GM12878 (cell line): ENCODE data around the gene SCIN. TPM values are rescaled to one million over a fixed set of nuclear protein-coding genes. Genes with fewer than 3 reads are reported as not detected.

Experiments used
- ATAC-seq: fragments of 200-7000 bp; cut with Tn5 transposase; 3 replicates; pipeline ENCODE4 v1.9.1; 2020; ENCODE audit warnings: mild to moderate bottlenecking, moderate library complexity
- BruUV-seq: library from RNA; stranded (reverse); fragments of 400-500 nt; replicated peaks from 2 replicates; lab custom pipeline; 2021; lab: Mats Ljungman, UMichigan
- CTCF ChIA-PET: fragments of 300-600 bp; sonication (Branson Sonifier 250); formaldehyde crosslinking; extraction: SDS; loops from one replicate; lab custom pipeline; 2021; ENCODE audit warnings: inconsistent platforms; lab: Yijun Ruan, JAX
- POLR2A ChIA-PET: fragments of 350-600 bp; formaldehyde crosslinking; extraction: SDS; loops from one replicate; lab custom pipeline; 2021; ENCODE audit warnings: inconsistent platforms; lab: Charles Lee
- RAD21 ChIA-PET: fragments of 300-600 bp; sonication (Branson Sonifier 250); formaldehyde crosslinking; loops from one replicate; lab custom pipeline; 2023; ENCODE audit warnings: antibody characterized with exemption; ENCODE audit not compliant: unreplicated experiment; lab: Charles Lee
- SMC1A ChIA-PET: fragments of 300-600 bp; sonication (Branson Sonifier 250); formaldehyde crosslinking; loops from one replicate; lab custom pipeline; 2023; ENCODE audit not compliant: unreplicated experiment, uncharacterized antibody; lab: Charles Lee
- DNase-seq: peaks from one replicate; pipeline ENCODE4 v3.0.0-alpha.2; 2011; ENCODE audit warnings: low read depth, low spot score
- FAIRE-seq: peaks from 3 replicates; lab custom pipeline; 2011; peaks lifted over from hg19 to GRCh38; lab: Jason Lieb, UNC
- H2AFZ ChIP-seq: 2 replicates; pipeline ENCODE4 v1.6.0; 2011; ENCODE audit warnings: low read depth, low read length, control low read depth; ENCODE audit not compliant: control insufficient read depth
- H3K27ac ChIP-seq: 2 replicates; pipeline ENCODE4 v1.5.1; 2011; ENCODE audit warnings: control low read depth; ENCODE audit not compliant: control insufficient read depth, insufficient read depth
- H3K27me3 ChIP-seq, 2 experiments: replicated peaks in 1 of 2; 2 replicates each; pipeline versions ENCODE4 v1.6.0 to v1.6.1; 2011; ENCODE audit warnings: low read length in 1 of 2; ENCODE audit not compliant: control insufficient read depth in 2 of 2, insufficient read depth in 2 of 2
- H3K36me3 ChIP-seq, 2 experiments: 2 replicates each; pipeline ENCODE4 v1.5.1; 2011; ENCODE audit warnings: low read length in 1 of 2; ENCODE audit not compliant: control insufficient read depth in 2 of 2, insufficient read depth in 2 of 2
- H3K4me1 ChIP-seq: 2 replicates; pipeline ENCODE4 v1.6.1; 2011; ENCODE audit warnings: mild to moderate bottlenecking, low read length, moderate library complexity, mixed read lengths; ENCODE audit not compliant: control insufficient read depth, insufficient read depth
- H3K4me2 ChIP-seq: 2 replicates; pipeline ENCODE4 v1.6.0; 2011; ENCODE audit warnings: control low read depth; ENCODE audit not compliant: control insufficient read depth, insufficient read depth
- H3K4me3 ChIP-seq: fragments of 200-600 bp; sonication (generic); 2 replicates; pipeline ENCODE4 v1.5.1; 2016
- H3K79me2 ChIP-seq: 2 replicates; pipeline ENCODE4 v1.6.0; 2011; ENCODE audit warnings: low read length; ENCODE audit not compliant: control insufficient read depth, insufficient read depth
- H3K9ac ChIP-seq: 2 replicates; pipeline ENCODE4 v1.8.0; 2011; ENCODE audit warnings: low read length, control low read depth, mixed read lengths; ENCODE audit not compliant: control insufficient read depth, insufficient read depth
- H3K9me3 ChIP-seq: replicated peaks from 3 replicates; pipeline ENCODE4 v1.5.1; 2011; ENCODE audit warnings: mild to moderate bottlenecking, low read length; ENCODE audit not compliant: control insufficient read depth, insufficient read depth
- H4K20me1 ChIP-seq: 2 replicates; pipeline ENCODE4 v1.6.0; 2011; ENCODE audit not compliant: control insufficient read depth, insufficient read depth
- HDGF ChIP-seq: fragments of 450-650 bp; IDR thresholded peaks from 2 replicates; pipeline ENCODE4 v1.6.1; 2016; ENCODE audit warnings: antibody characterized with exemption
- KAT2A ChIP-seq: conservative IDR thresholded peaks from 2 replicates; pipeline ENCODE4 v1.6.1; 2011; ENCODE audit warnings: low read depth, low read length; ENCODE audit not compliant: control insufficient read depth
- SREBF2 ChIP-seq: IDR thresholded peaks from 2 replicates; pipeline ENCODE4 v1.6.1; 2012; ENCODE audit warnings: mild to moderate bottlenecking, low read length
- WGBS: methylation state at CpG from one replicate; pipeline ENCODE4 v1.1.6; 2016; ENCODE audit warnings: low lambda C conversion rate; ENCODE audit not compliant: insufficient replicate concordance, insufficient coverage; ENCODE audit errors: missing lambda C conversion rate; 5-methylcytosine and 5-hydroxymethylcytosine counted together
- in situ Hi-C: fragments of 300-500 bp; cut with MboI; formaldehyde crosslinking; loops from 9 replicates; pipeline ENCODE4 v1.14.3; 2018; ENCODE audit warnings: mixed read lengths
- intact Hi-C: fragments of 100-400 bp; cut with micrococcal nuclease; formaldehyde crosslinking; loops from one replicate; pipeline ENCODE4 v1.14.2; 2022; ENCODE audit not compliant: unreplicated experiment
- polyA plus RNA-seq, 11 experiments: library from polyadenylated mRNA; depleted of rRNA in 4 of 11; unstranded in 6 of 11; stranded (reverse) in 5 of 11; fragments of >200 nt; fragmentation: Nextera tagmentation in 4 of 11; fragmentation: Illumina TruSeq in 1 of 11; extraction: Ambion mirVana in 4 of 11; extraction: Trizol in 1 of 11; gene quantifications; 1 replicate in 1 of 11; 2 replicates in 10 of 11; pipeline versions ENCODE4 v1.2.1 to v1.2.3, GENCODE V29; 2011 to 2016; ENCODE audit warnings: inconsistent platforms in 2 of 11, missing spikeins in 2 of 11, low read depth in 1 of 11
- total RNA-seq, 4 experiments: library from RNA; depleted of rRNA in 3 of 4; stranded (reverse); fragments of >200 nt in 3 of 4; fragmentation: Illumina TruSeq in 1 of 4; extraction: Trizol in 1 of 4; gene quantifications; 2 replicates each; pipeline versions ENCODE4 v1.2.1 to v1.2.3, GENCODE V29; 2013 to 2021
- TF ChIP-seq, protein P1 (sequence below): fragments of 450-650 bp; conservative IDR thresholded peaks from 2 replicates; pipeline ENCODE4 v1.6.1; 2017; ENCODE audit warnings: mild to moderate bottlenecking, moderate library complexity
- TF ChIP-seq, protein P2 (sequence below): fragments of 150-350 bp; IDR thresholded peaks from 2 replicates; pipeline ENCODE4 v1.6.1; 2016; ENCODE audit warnings: low read depth, low read length

The SCIN gene
- total and polyA plus RNA-seq, 10 of the 15 experiments (the other 5 are each of a cell fraction or from before 2014, with no cell fraction given), result 0.23 to 2.1 (median 1.0) TPM

DNA sequence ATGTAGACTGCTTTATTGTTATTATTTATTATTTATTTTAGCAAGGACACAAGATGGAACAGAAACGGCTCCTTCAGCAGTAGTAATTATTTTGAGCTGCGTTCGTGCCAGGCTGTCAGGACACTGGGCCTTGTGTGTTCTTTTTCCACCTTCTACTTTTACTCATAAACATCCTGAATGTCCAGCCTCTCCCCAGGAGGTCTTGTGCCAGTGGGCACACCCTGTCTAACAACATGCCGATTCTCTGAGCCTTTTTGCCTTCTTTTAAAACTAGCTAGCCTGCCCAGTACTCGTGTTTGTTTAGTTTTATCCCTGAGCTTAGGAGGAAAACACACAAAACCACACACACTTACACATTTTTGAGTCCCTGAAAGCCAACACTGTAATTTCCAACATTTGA lies 1.2 kb downstream of the SCIN start:
- peaks cover 16% of the 10 kb centered on the region for H3K4me1 ChIP-seq
- ChIA-PET CTCF (no interaction called here), SMC1A (no interaction called here), RAD21 (no interaction called here), POLR2A (no interaction called here)
- peaks cover 3 to 12% of the 10 kb centered on the region in 2 experiments; a peak in 3 of 4 replicates for H3K27me3 ChIP-seq
- no peaks in the 10 kb centered on the region for H4K20me1 ChIP-seq
- H3K9ac ChIP-seq, result no peak overlapping the region
- no peak for FAIRE-seq
- BruUV-seq, result no TSS peak
- H3K79me2 ChIP-seq, result no peaks in the 10 kb centered on the region
- H3K4me3 ChIP-seq, result no peak overlapping the region
- TF ChIP-seq SREBF2, result no peak
- TF ChIP-seq, protein P1, sequence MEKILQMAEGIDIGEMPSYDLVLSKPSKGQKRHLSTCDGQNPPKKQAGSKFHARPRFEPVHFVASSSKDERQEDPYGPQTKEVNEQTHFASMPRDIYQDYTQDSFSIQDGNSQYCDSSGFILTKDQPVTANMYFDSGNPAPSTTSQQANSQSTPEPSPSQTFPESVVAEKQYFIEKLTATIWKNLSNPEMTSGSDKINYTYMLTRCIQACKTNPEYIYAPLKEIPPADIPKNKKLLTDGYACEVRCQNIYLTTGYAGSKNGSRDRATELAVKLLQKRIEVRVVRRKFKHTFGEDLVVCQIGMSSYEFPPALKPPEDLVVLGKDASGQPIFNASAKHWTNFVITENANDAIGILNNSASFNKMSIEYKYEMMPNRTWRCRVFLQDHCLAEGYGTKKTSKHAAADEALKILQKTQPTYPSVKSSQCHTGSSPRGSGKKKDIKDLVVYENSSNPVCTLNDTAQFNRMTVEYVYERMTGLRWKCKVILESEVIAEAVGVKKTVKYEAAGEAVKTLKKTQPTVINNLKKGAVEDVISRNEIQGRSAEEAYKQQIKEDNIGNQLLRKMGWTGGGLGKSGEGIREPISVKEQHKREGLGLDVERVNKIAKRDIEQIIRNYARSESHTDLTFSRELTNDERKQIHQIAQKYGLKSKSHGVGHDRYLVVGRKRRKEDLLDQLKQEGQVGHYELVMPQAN, result no peak
- TF ChIP-seq, protein P2, sequence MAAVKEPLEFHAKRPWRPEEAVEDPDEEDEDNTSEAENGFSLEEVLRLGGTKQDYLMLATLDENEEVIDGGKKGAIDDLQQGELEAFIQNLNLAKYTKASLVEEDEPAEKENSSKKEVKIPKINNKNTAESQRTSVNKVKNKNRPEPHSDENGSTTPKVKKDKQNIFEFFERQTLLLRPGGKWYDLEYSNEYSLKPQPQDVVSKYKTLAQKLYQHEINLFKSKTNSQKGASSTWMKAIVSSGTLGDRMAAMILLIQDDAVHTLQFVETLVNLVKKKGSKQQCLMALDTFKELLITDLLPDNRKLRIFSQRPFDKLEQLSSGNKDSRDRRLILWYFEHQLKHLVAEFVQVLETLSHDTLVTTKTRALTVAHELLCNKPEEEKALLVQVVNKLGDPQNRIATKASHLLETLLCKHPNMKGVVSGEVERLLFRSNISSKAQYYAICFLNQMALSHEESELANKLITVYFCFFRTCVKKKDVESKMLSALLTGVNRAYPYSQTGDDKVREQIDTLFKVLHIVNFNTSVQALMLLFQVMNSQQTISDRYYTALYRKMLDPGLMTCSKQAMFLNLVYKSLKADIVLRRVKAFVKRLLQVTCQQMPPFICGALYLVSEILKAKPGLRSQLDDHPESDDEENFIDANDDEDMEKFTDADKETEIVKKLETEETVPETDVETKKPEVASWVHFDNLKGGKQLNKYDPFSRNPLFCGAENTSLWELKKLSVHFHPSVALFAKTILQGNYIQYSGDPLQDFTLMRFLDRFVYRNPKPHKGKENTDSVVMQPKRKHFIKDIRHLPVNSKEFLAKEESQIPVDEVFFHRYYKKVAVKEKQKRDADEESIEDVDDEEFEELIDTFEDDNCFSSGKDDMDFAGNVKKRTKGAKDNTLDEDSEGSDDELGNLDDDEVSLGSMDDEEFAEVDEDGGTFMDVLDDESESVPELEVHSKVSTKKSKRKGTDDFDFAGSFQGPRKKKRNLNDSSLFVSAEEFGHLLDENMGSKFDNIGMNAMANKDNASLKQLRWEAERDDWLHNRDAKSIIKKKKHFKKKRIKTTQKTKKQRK, result no peak
- no peak for TF ChIP-seq KAT2A
- no peak for TF ChIP-seq HDGF
- no peak for ATAC-seq
- intact Hi-C loops (no loop called here), in situ Hi-C loops (no loop called here)
- H3K4me2 ChIP-seq, result no peak overlapping the region
- H3K27ac ChIP-seq, result no peak overlapping the region
- H3K9me3 ChIP-seq, result no peaks in the 10 kb centered on the region
- H3K36me3 ChIP-seq, result no peaks in the 10 kb centered on the region
- WGBS, result 45% methylated on average over 5 of the region's 5 CpGs
- DNase-seq, result no peak
- no peak overlapping the region for H2AFZ ChIP-seq
